ENCODE measurements around the gene KCNAB2.

GRCh38 chr1:6121651-6122370 is 76.1 kb downstream of the KCNAB2 start:
- TF ChIP-seq CREB5 (CRISPR knock-in tag; IDR thresholded peaks at IDR 0.05; ENCODE audit: low read depth) (no peak), ZNF70 (CRISPR knock-in tag; IDR thresholded peaks at IDR 0.05) (no peak), ZNF8 (CRISPR knock-in tag; IDR thresholded peaks at IDR 0.05) (no peak), ARNTL (CRISPR knock-in tag; IDR thresholded peaks at IDR 0.05; ENCODE audit: borderline replicate concordance, low read depth) (no peak), GLIS3 (CRISPR knock-in tag; IDR thresholded peaks at IDR 0.05) (no peak), PATZ1 (CRISPR knock-in tag; IDR thresholded peaks at IDR 0.05; ENCODE audit: borderline replicate concordance) (no peak), PPARA (CRISPR knock-in tag; IDR thresholded peaks at IDR 0.05; ENCODE audit: borderline replicate concordance) (no peak), OSR1 (CRISPR knock-in tag; IDR thresholded peaks at IDR 0.05) (no peak), ZFP30 (CRISPR knock-in tag; IDR thresholded peaks at IDR 0.05) (no peak), ZNF565 (CRISPR knock-in tag; conservative IDR thresholded peaks at IDR 0.05; ENCODE audit: low read depth) (no peak)

All from SK-N-SH treated with all-trans-retinoic acid at 6 μM for 48 hours (cell line).